IMR-90 (cell line): ENCODE results near the gene ITGAE. TPM values are rescaled to one million over a fixed set of nuclear protein-coding genes. Genes with fewer than 3 reads are reported as not detected.

Experiments used
- ATAC-seq: fragments of 200-7000 bp; cut with Tn5 transposase; 2 replicates; pipeline ENCODE4 v1.9.1; 2020; ENCODE audit warnings: low read depth, mild to moderate bottlenecking, moderate library complexity
- BruUV-seq: library from RNA; stranded (reverse); fragments of 400-500 nt; replicated peaks from 2 replicates; lab custom pipeline; 2021; lab: Mats Ljungman, UMichigan
- CTCF ChIA-PET: fragments of 300-600 bp; formaldehyde crosslinking; extraction: SDS; loops from one replicate; lab custom pipeline; 2021; ENCODE audit warnings: antibody characterized with exemption; lab: Yijun Ruan, JAX
- POLR2A ChIA-PET: fragments of 300-600 bp; sonication (Branson Sonifier 250); formaldehyde crosslinking; loops from one replicate; lab custom pipeline; 2022; ENCODE audit warnings: antibody characterized with exemption; ENCODE audit not compliant: unreplicated experiment; lab: Charles Lee
- DNase-seq: peaks from one replicate; pipeline ENCODE4 v3.0.0; 2013
- H2AFZ ChIP-seq: replicated peaks from 2 replicates; pipeline ENCODE3; 2013; ENCODE audit warnings: low read length, mild to moderate bottlenecking; ENCODE audit not compliant: poor library complexity
- H2AK5ac ChIP-seq: 2 replicates; pipeline ENCODE4 v1.6.1; 2013; ENCODE audit warnings: low read depth, low read length, inconsistent platforms
- H2AK9ac ChIP-seq: replicated peaks from 2 replicates; pipeline ENCODE3; 2013; ENCODE audit warnings: mild to moderate bottlenecking, low read depth, low read length, moderate library complexity; ENCODE audit not compliant: poor library complexity
- H2BK120ac ChIP-seq: 2 replicates; pipeline ENCODE4 v1.6.1; 2013; ENCODE audit warnings: low read depth, low read length, inconsistent platforms
- H2BK15ac ChIP-seq: 3 replicates; pipeline ENCODE4 v1.6.1; 2013; ENCODE audit warnings: low read depth, low read length, inconsistent platforms
- H2BK20ac ChIP-seq: 2 replicates; pipeline ENCODE4 v1.6.1; 2013; ENCODE audit warnings: low read depth, mild to moderate bottlenecking, inconsistent platforms, low read length, moderate library complexity
- H2BK5ac ChIP-seq: 2 replicates; pipeline ENCODE4 v1.6.1; 2013; ENCODE audit warnings: mild to moderate bottlenecking, low read depth, low read length, inconsistent platforms; ENCODE audit not compliant: poor library complexity, severe bottlenecking
- H3K14ac ChIP-seq: replicated peaks from 2 replicates; pipeline ENCODE4 v1.6.1; 2013; ENCODE audit warnings: low read depth, low read length, inconsistent platforms
- H3K18ac ChIP-seq: 2 replicates; pipeline ENCODE4 v1.6.1; 2013; ENCODE audit warnings: low read depth, low read length, control low read depth
- H3K23ac ChIP-seq: 2 replicates; pipeline ENCODE4 v1.6.1; 2013; ENCODE audit warnings: low read depth, low read length, inconsistent platforms
- H3K27ac ChIP-seq: 2 replicates; pipeline ENCODE4 v1.5.1; 2013; ENCODE audit warnings: mild to moderate bottlenecking, control low read depth, low read length; ENCODE audit not compliant: insufficient read depth
- H3K27me3 ChIP-seq: 2 replicates; pipeline ENCODE4 v1.6.1; 2013; ENCODE audit warnings: low read length; ENCODE audit not compliant: control insufficient read depth, insufficient read depth
- H3K36me3 ChIP-seq: 2 replicates; pipeline ENCODE4 v1.6.1; 2013; ENCODE audit warnings: low read length, mixed read lengths; ENCODE audit not compliant: control insufficient read depth, insufficient read depth
- H3K4ac ChIP-seq: 2 replicates; pipeline ENCODE4 v1.6.1; 2013; ENCODE audit warnings: low read depth, low read length, inconsistent platforms
- H3K4me1 ChIP-seq: 2 replicates; pipeline ENCODE4 v1.6.1; 2013; ENCODE audit warnings: low read length, mixed read lengths; ENCODE audit not compliant: control insufficient read depth, insufficient read depth
- H3K4me2 ChIP-seq: 2 replicates; pipeline ENCODE4 v1.6.1; 2013; ENCODE audit warnings: low read depth, mild to moderate bottlenecking, control low read depth, low read length, moderate library complexity
- H3K4me3 ChIP-seq: 2 replicates; pipeline ENCODE4 v1.5.1; 2013; ENCODE audit warnings: low read depth, mild to moderate bottlenecking, control low read depth, low read length, moderate library complexity; ENCODE audit not compliant: insufficient read depth
- H3K56ac ChIP-seq: 2 replicates; pipeline ENCODE4 v1.6.1; 2013; ENCODE audit warnings: low read length, inconsistent platforms; ENCODE audit not compliant: insufficient read depth; ENCODE audit errors: extremely low read depth
- H3K79me1 ChIP-seq, 2 experiments: 2 replicates each; pipeline ENCODE4 v1.6.1; 2013; ENCODE audit warnings: low read length in 2 of 2, inconsistent platforms in 1 of 2, low read depth in 1 of 2
- H3K9ac ChIP-seq: 2 replicates; pipeline ENCODE4 v1.6.1; 2013; ENCODE audit warnings: low read depth, low read length, control low read depth
- H3K9me1 ChIP-seq: 2 replicates; pipeline ENCODE4 v1.6.1; 2013; ENCODE audit warnings: low read length, inconsistent platforms; ENCODE audit not compliant: insufficient read depth
- H3K9me3 ChIP-seq: 2 replicates; pipeline ENCODE4 v1.6.1; 2013; ENCODE audit warnings: low read length; ENCODE audit not compliant: control insufficient read depth, insufficient read depth
- H4K20me1 ChIP-seq: 2 replicates; pipeline ENCODE4 v1.6.1; 2013; ENCODE audit warnings: low read length, inconsistent platforms; ENCODE audit not compliant: insufficient read depth
- H4K5ac ChIP-seq: 2 replicates; pipeline ENCODE4 v1.6.1; 2013; ENCODE audit warnings: mild to moderate bottlenecking, low read depth, low read length, control low read depth
- H4K8ac ChIP-seq, 2 experiments: 2 replicates each; pipeline ENCODE4 v1.6.1; 2013; ENCODE audit warnings: low read depth in 2 of 2, low read length in 2 of 2, control low read depth in 1 of 2, inconsistent platforms in 1 of 2
- H4K91ac ChIP-seq: 2 replicates; pipeline ENCODE4 v1.6.1; 2013; ENCODE audit warnings: low read depth, low read length, inconsistent platforms; ENCODE audit not compliant: insufficient read depth
- BHLHE40 ChIP-seq: fragments of 150-350 bp; IDR thresholded peaks from 2 replicates; pipeline ENCODE4 v1.6.1; 2016; ENCODE audit warnings: mild to moderate bottlenecking, low read depth, low read length
- CEBPB ChIP-seq: IDR thresholded peaks from 2 replicates; pipeline ENCODE4 v1.6.1; 2012; ENCODE audit warnings: low read depth, low read length, improper control_type of control experiment
- CHD1 ChIP-seq: IDR thresholded peaks from 2 replicates; pipeline ENCODE4 v1.6.1; 2012; ENCODE audit warnings: low read depth, low read length, improper control_type of control experiment
- CTCF ChIP-seq: conservative IDR thresholded peaks from 2 replicates; pipeline ENCODE4 v1.5.1; 2012; ENCODE audit warnings: mild to moderate bottlenecking, low read depth, low read length, improper control_type of control experiment
- ELK1 ChIP-seq: fragments of 150-350 bp; IDR thresholded peaks from 2 replicates; pipeline ENCODE4 v1.6.1; 2016; ENCODE audit warnings: low read depth, mild to moderate bottlenecking, low read length, moderate library complexity, borderline replicate concordance
- FOS ChIP-seq: fragments of 150-350 bp; IDR thresholded peaks from 2 replicates; pipeline ENCODE4 v1.6.1; 2016; ENCODE audit warnings: low read depth, low read length
- MAFK ChIP-seq: IDR thresholded peaks from 2 replicates; pipeline ENCODE4 v1.6.1; 2012; ENCODE audit warnings: low read depth, low read length, improper control_type of control experiment
- MAZ ChIP-seq: IDR thresholded peaks from 2 replicates; pipeline ENCODE4 v1.6.1; 2012; ENCODE audit warnings: low read depth, mild to moderate bottlenecking, low read length, improper control_type of control experiment, moderate library complexity, borderline replicate concordance
- MXI1 ChIP-seq: IDR thresholded peaks from 2 replicates; pipeline ENCODE4 v1.6.1; 2012; ENCODE audit warnings: low read depth, mild to moderate bottlenecking, low read length, moderate library complexity, borderline replicate concordance
- NFE2L2 ChIP-seq: fragments of 150-350 bp; IDR thresholded peaks from 2 replicates; pipeline ENCODE4 v1.6.1; 2016; ENCODE audit warnings: low read depth, mild to moderate bottlenecking, low read length
- POLR2A ChIP-seq: IDR thresholded peaks from 2 replicates; pipeline ENCODE4 v1.6.1; 2012; ENCODE audit warnings: mild to moderate bottlenecking, low read depth, low read length
- RAD21 ChIP-seq: IDR thresholded peaks from 2 replicates; pipeline ENCODE4 v1.6.1; 2012; ENCODE audit warnings: low read length, improper control_type of control experiment
- RCOR1 ChIP-seq: IDR thresholded peaks from 2 replicates; pipeline ENCODE4 v1.6.1; 2012; ENCODE audit warnings: mild to moderate bottlenecking, low read length, improper control_type of control experiment; ENCODE audit not compliant: insufficient replicate concordance
- RFX5 ChIP-seq: IDR thresholded peaks from 2 replicates; pipeline ENCODE4 v1.8.0; 2012; ENCODE audit warnings: low read depth, mild to moderate bottlenecking, low read length, moderate library complexity
- SMC3 ChIP-seq: fragments of 150-350 bp; IDR thresholded peaks from 2 replicates; pipeline ENCODE4 v1.6.1; 2016; ENCODE audit warnings: low read depth, mild to moderate bottlenecking, antibody characterized with exemption, low read length, moderate library complexity
- USF2 ChIP-seq: fragments of 150-350 bp; IDR thresholded peaks from 2 replicates; pipeline ENCODE4 v1.6.1; 2017; ENCODE audit warnings: mild to moderate bottlenecking, antibody characterized with exemption, low read length, low read depth
- WGBS, 2 experiments: methylation state at CpG; one replicate each; pipeline versions ENCODE4 v1.1.5 to v1.1.7; 2013; ENCODE audit warnings: missing lambda C conversion rate in 2 of 2; ENCODE audit not compliant: insufficient read length in 1 of 2; ENCODE audit errors: extremely low coverage in 2 of 2; 5-methylcytosine and 5-hydroxymethylcytosine counted together
- dilution Hi-C: fragments of 300-500 bp; cut with HindIII; formaldehyde crosslinking; loops from one replicate; pipeline ENCODE4 v1.14.3; 2018; ENCODE audit warnings: low sequenced_read_pairs; ENCODE audit not compliant: unreplicated experiment
- in situ Hi-C: fragments of 300-500 bp; cut with MboI; formaldehyde crosslinking; loops from 3 replicates; pipeline ENCODE4 v1.14.3; 2019; ENCODE audit warnings: low sequenced_read_pairs, inconsistent platforms, mixed read lengths
- intact Hi-C: fragments of 100-400 bp; cut with micrococcal nuclease; formaldehyde crosslinking; loops from 2 replicates; pipeline ENCODE4 v1.10.0; 2022
- polyA plus RNA-seq, 3 experiments: library from polyadenylated mRNA; depleted of rRNA; stranded (reverse); fragments of >200 nt; gene quantifications; 2 replicates each; pipeline ENCODE4 v1.2.3, GENCODE V29; 2012; ENCODE audit warnings: low replicate concordance in 1 of 3
- total RNA-seq: library from RNA; depleted of rRNA; stranded (reverse); fragments of >200 nt; gene quantifications from 2 replicates; pipeline ENCODE4 v1.2.3, GENCODE V29; 2012

The ITGAE gene
- total and polyA plus RNA-seq, 2 of the 4 experiments (the other 2 are of a cell fraction) = 54.1 to 60.8 TPM

GRCh38 chr17:3782751-3783150 is 18.2 kb downstream of the ITGAE start:
- Histone ChIP-seq H3K27me3 (no peaks in the 10 kb centered on the region; the same call in 1 of the 2 replicates), H3K56ac (no peak overlapping the region), H2AFZ (no peak overlapping the region), H3K4me2 (no peak overlapping the region), H3K79me1 (no peaks in the 10 kb centered on the region), H3K4ac (no peak overlapping the region), H4K20me1 (no peaks in the 10 kb centered on the region), H3K27ac (no peak overlapping the region), H3K36me3 (no peaks in the 10 kb centered on the region), H4K8ac (no peak overlapping the region), H3K14ac (no peak overlapping the region), H3K23ac (no peak overlapping the region), H2AK9ac (no peak overlapping the region), H3K18ac (no peak overlapping the region), H3K9ac (no peak overlapping the region), H2AK5ac (no peak overlapping the region), H2BK120ac (no peak overlapping the region), H3K9me3 (no peaks in the 10 kb centered on the region), H4K91ac (no peak overlapping the region), H3K4me1 (no peaks in the 10 kb centered on the region), H2BK15ac (no peak overlapping the region), H2BK5ac (no peak overlapping the region), H3K4me3 (no peak overlapping the region), H2BK20ac (no peak overlapping the region), H3K9me1 (no peaks in the 10 kb centered on the region), H4K5ac (no peak overlapping the region)
- dilution Hi-C loops (no loop called here), in situ Hi-C loops (no loop called here), intact Hi-C loops (no loop called here)
- 85% methylated on average over 5 of the region's 8 CpGs; no CpG with 5 or more reads in 1 of the 2 experiments for WGBS, 2 experiments
- POLR2A ChIA-PET = no interaction called here
- no peak for DNase-seq
- CTCF ChIA-PET = no interaction called here
- no TSS peak for BruUV-seq
- TF ChIP-seq RCOR1 (no peak), MAFK (no peak), RAD21 (no peak), RFX5 (no peak), CEBPB (no peak), FOS (no peak), MXI1 (no peak), MAZ (no peak), BHLHE40 (no peak), POLR2A (no peak), CHD1 (no peak), ELK1 (no peak), USF2 (no peak), CTCF (no peak), NFE2L2 (no peak), SMC3 (no peak)
- ATAC-seq = no peak
